Measurements from ENCODE around the gene LYPD3.

LYPD3 gene

DNA sequence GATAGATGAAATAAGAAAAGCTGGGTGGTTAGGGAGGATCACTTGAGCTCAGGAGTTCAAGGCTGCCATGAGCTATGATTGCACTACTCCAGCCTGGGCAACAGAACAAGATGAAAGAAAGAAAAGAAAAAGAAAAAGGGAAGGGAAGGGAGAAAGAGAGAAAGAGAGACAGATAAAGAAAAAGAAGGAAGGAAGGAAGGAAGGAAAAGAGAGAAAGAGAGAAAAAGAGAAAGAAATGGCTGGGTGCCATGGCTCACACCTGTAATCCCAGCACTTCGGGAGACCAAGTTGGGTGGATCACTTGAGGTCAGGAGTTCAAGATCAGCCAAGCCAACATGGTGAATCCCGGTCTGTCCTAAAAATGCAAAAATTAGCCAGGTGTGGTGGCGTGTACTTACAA, 29.6 kb downstream of the LYPD3 start:
- no peaks in the 10 kb centered on the region for H3K9me3 ChIP-seq (ENCODE audit: severe bottlenecking)
- H3K4me3 ChIP-seq (ENCODE audit: low read depth, low read length): no peak overlapping the region
- H3K27me3 ChIP-seq (ENCODE audit: insufficient read depth, low read depth, severe bottlenecking): no peaks in the 10 kb centered on the region
- H3K27ac ChIP-seq: no peak overlapping the region
- DNase-seq: no peak
- H3K36me3 ChIP-seq: no peaks in the 10 kb centered on the region
- TF ChIP-seq, protein P1, sequence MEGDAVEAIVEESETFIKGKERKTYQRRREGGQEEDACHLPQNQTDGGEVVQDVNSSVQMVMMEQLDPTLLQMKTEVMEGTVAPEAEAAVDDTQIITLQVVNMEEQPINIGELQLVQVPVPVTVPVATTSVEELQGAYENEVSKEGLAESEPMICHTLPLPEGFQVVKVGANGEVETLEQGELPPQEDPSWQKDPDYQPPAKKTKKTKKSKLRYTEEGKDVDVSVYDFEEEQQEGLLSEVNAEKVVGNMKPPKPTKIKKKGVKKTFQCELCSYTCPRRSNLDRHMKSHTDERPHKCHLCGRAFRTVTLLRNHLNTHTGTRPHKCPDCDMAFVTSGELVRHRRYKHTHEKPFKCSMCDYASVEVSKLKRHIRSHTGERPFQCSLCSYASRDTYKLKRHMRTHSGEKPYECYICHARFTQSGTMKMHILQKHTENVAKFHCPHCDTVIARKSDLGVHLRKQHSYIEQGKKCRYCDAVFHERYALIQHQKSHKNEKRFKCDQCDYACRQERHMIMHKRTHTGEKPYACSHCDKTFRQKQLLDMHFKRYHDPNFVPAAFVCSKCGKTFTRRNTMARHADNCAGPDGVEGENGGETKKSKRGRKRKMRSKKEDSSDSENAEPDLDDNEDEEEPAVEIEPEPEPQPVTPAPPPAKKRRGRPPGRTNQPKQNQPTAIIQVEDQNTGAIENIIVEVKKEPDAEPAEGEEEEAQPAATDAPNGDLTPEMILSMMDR (IDR thresholded peaks at IDR 0.05; ENCODE audit: low read depth, low read length): no peak

DNA sequence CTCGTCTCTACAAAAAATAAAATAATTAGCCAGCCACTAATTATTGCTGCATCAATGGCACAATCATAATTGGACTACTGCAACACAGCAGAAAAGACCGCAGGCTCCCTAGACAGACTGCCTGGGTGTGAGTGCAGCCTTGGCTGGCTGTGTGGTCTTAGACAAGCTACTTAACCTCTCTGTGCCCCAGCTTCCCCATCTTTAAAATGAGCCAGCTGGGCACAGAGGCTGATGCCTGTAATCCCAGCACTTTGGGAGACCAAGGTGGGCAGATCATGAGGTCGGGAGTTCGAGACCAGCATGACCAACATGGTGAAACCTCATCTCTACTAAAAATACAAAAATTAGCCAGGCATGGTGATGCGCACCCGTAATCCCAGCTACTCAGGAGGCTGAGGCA, 31.7 kb downstream of the LYPD3 start:
- H3K27ac ChIP-seq: no peak overlapping the region
- TF ChIP-seq, protein P1 (IDR thresholded peaks at IDR 0.05; ENCODE audit: low read depth, low read length): no peak
- H3K9me3 ChIP-seq (ENCODE audit: severe bottlenecking): no peaks in the 10 kb centered on the region
- DNase-seq: no peak
- no peaks in the 10 kb centered on the region for H3K36me3 ChIP-seq
- H3K27me3 ChIP-seq (ENCODE audit: insufficient read depth, low read depth, severe bottlenecking): no peaks in the 10 kb centered on the region
- H3K4me3 ChIP-seq (ENCODE audit: low read depth, low read length): no peak overlapping the region

- H3K27me3 ChIP-seq (ENCODE audit: insufficient read depth, low read depth, severe bottlenecking): no peaks in the 10 kb centered on the region
- H3K27ac ChIP-seq: no peak overlapping the region
- H3K9me3 ChIP-seq (ENCODE audit: severe bottlenecking): no peaks in the 10 kb centered on the region
- no peaks in the 10 kb centered on the region for H3K36me3 ChIP-seq
- TF ChIP-seq, protein P1 (IDR thresholded peaks at IDR 0.05; ENCODE audit: low read depth, low read length): no peak
- DNase-seq: no peak
- no peak overlapping the region for H3K4me3 ChIP-seq (ENCODE audit: low read depth, low read length)
Observed at GRCh38 chr19:43433358-43433673, 32.1 kb downstream of the LYPD3 start.

DNA sequence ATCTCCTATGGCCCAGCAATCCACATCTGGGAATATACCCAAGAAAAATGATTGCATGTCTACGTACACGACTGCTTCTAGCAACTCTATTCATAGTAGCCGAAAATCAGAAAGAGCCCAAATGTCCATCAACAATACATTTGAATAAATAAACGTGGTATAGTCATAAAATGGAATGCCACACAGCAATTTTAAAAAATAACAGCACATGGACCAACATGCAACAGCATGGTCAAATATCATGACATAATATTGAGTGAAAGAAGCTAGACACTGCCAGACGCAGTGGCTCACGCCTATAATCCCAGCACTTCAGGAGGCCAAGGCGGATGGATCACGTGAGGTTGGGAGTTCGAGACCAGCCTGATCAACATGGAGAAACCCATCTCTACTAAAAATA, 34.4 kb downstream of the LYPD3 start:
- H3K36me3 ChIP-seq: no peaks in the 10 kb centered on the region
- H3K9me3 ChIP-seq (ENCODE audit: severe bottlenecking): no peaks in the 10 kb centered on the region
- TF ChIP-seq, protein P1 (IDR thresholded peaks at IDR 0.05; ENCODE audit: low read depth, low read length): no peak
- no peak overlapping the region for H3K27ac ChIP-seq
- H3K27me3 ChIP-seq (ENCODE audit: insufficient read depth, low read depth, severe bottlenecking): no peaks in the 10 kb centered on the region
- no peak overlapping the region for H3K4me3 ChIP-seq (ENCODE audit: low read depth, low read length)
- no peak for DNase-seq

- TF ChIP-seq, protein P1 (IDR thresholded peaks at IDR 0.05; ENCODE audit: low read depth, low read length): peak; percentile 25; the same call in 1 of the 2 replicates
- Histone ChIP-seq H3K9me3 (ENCODE audit: severe bottlenecking) (no peaks in the 10 kb centered on the region), H3K27ac (no peak overlapping the region), H3K4me3 (ENCODE audit: low read depth, low read length) (no peak overlapping the region), H3K27me3 (ENCODE audit: insufficient read depth, low read depth, severe bottlenecking) (no peaks in the 10 kb centered on the region), H3K36me3 (no peaks in the 10 kb centered on the region)
- peak; percentile 23 for DNase-seq
Observed at GRCh38 chr19:43430142-43430710, 35.2 kb downstream of the LYPD3 start.

- DNase-seq: no peak
- no peak overlapping the region for H3K27ac ChIP-seq
- no peak overlapping the region for H3K4me3 ChIP-seq (ENCODE audit: low read depth, low read length)
- no peaks in the 10 kb centered on the region for H3K36me3 ChIP-seq
- no peaks in the 10 kb centered on the region for H3K9me3 ChIP-seq (ENCODE audit: severe bottlenecking)
- TF ChIP-seq, protein P1 (IDR thresholded peaks at IDR 0.05; ENCODE audit: low read depth, low read length): no peak
- H3K27me3 ChIP-seq (ENCODE audit: insufficient read depth, low read depth, severe bottlenecking): no peaks in the 10 kb centered on the region
Observed at GRCh38 chr19:43429395-43429794, 36.0 kb downstream of the LYPD3 start.

Data from WERI-Rb-1 (cell line).